ENCODE results near the gene DEPDC7.

Gene DEPDC7

GRCh38 chr11:33018840-33019239 lies 3.2 kb downstream of the DEPDC7 start:
- Histone ChIP-seq H3K27ac (ENCODE audit: extremely low read depth, low read depth, low read length) (no peak overlapping the region), H3K4me1 (ENCODE audit: control insufficient read depth, insufficient read depth, low read length) (no peaks in the 10 kb centered on the region), H3K36me3 (ENCODE audit: control insufficient read depth in 2 of 2, insufficient read depth in 1 of 2, low read length in 2 of 2) (no peaks in the 10 kb centered on the region), H3K9me3 (ENCODE audit: control insufficient read depth, insufficient read depth, low read depth, low read length) (no peaks in the 10 kb centered on the region), H3K4me3 (ENCODE audit: low read depth, low read length) (no peak overlapping the region)
- ChIA-PET POLR2A (no interaction called here), CTCF (interaction anchor here (0.7 kb wide), 2 partner anchors 16 to 1570 kb away, joined by 3 read pairs; no protein-coding TSS in a partner anchor)
- TF ChIP-seq GLI4 (tag by site-specific recombination; IDR thresholded peaks at IDR 0.05) (no peak), ZNF560 (tag by site-specific recombination; IDR thresholded peaks at IDR 0.05; ENCODE audit: borderline replicate concordance) (no peak), ZNF302 (tag by site-specific recombination; IDR thresholded peaks at IDR 0.05; ENCODE audit: low read depth) (no peak), ZNF362 (tag by site-specific recombination; IDR thresholded peaks at IDR 0.05) (no peak), SETDB1 (IDR thresholded peaks at IDR 0.05; ENCODE audit: insufficient read length, low read length) (no peak), FEZF1 (tag by site-specific recombination; IDR thresholded peaks at IDR 0.05) (no peak), ZNF266 (tag by site-specific recombination; IDR thresholded peaks at IDR 0.05; ENCODE audit: low read depth) (no peak), ZNF2 (tag by site-specific recombination; IDR thresholded peaks at IDR 0.05) (no peak), KLF16 (tag by site-specific recombination; IDR thresholded peaks at IDR 0.05) (no peak), ZNF26 (tag by site-specific recombination; IDR thresholded peaks at IDR 0.05) (no peak), ZNF114 (tag by site-specific recombination; IDR thresholded peaks at IDR 0.05) (no peak), GLIS2 (tag by site-specific recombination; IDR thresholded peaks at IDR 0.05) (no peak), ZEB2 (tag by site-specific recombination; IDR thresholded peaks at IDR 0.05) (no peak), ZBTB6 (tag by site-specific recombination; IDR thresholded peaks at IDR 0.05) (no peak), ATF2 (tag by site-specific recombination; IDR thresholded peaks at IDR 0.05; ENCODE audit: low read depth) (no peak), ZFHX2 (tag by site-specific recombination; conservative IDR thresholded peaks at IDR 0.05) (no peak)

GRCh38 chr11:33021501-33021900 lies 5.8 kb downstream of the DEPDC7 start:
- no peaks in the 10 kb centered on the region for H3K4me1 ChIP-seq (ENCODE audit: control insufficient read depth, insufficient read depth, low read length)
- H3K36me3 ChIP-seq (ENCODE audit: control insufficient read depth in 2 of 2, insufficient read depth in 1 of 2, low read length in 2 of 2), result peaks cover 0 to 4% of the 10 kb centered on the region in 2 experiments; a peak in 1 of 3 replicates
- POLR2A ChIA-PET, result no interaction called here
- no peak overlapping the region for H3K27ac ChIP-seq (ENCODE audit: extremely low read depth, low read depth, low read length)
- H3K4me3 ChIP-seq (ENCODE audit: low read depth, low read length), result no peak overlapping the region
- CTCF ChIA-PET, result interaction anchor here (1.1 kb wide), 1 partner anchor 12 kb away, joined by 3 read pairs; no protein-coding TSS in a partner anchor
- no peaks in the 10 kb centered on the region for H3K9me3 ChIP-seq (ENCODE audit: control insufficient read depth, insufficient read depth, low read depth, low read length)
- TF ChIP-seq ZNF513 (tag by site-specific recombination; IDR thresholded peaks at IDR 0.05) (no peak), ZNF596 (tag by site-specific recombination; IDR thresholded peaks at IDR 0.05) (no peak), ZNF600 (tag by site-specific recombination; IDR thresholded peaks at IDR 0.05) (no peak), ZNF302 (tag by site-specific recombination; IDR thresholded peaks at IDR 0.05; ENCODE audit: low read depth) (no peak), ZNF266 (tag by site-specific recombination; IDR thresholded peaks at IDR 0.05; ENCODE audit: low read depth) (no peak), ZNF133 (tag by site-specific recombination; IDR thresholded peaks at IDR 0.05) (no peak), ZNF707 (tag by site-specific recombination; IDR thresholded peaks at IDR 0.05) (no peak), ZNF37A (tag by site-specific recombination; IDR thresholded peaks at IDR 0.05) (no peak), ZNF354C (tag by site-specific recombination; IDR thresholded peaks at IDR 0.05; ENCODE audit: borderline replicate concordance, low read depth) (no peak), ZNF311 (tag by site-specific recombination; IDR thresholded peaks at IDR 0.05; ENCODE audit: borderline replicate concordance) (no peak), GLIS2 (tag by site-specific recombination; IDR thresholded peaks at IDR 0.05) (no peak), ZBTB6 (tag by site-specific recombination; IDR thresholded peaks at IDR 0.05) (no peak), MEIS1 (CRISPR knock-in tag; IDR thresholded peaks at IDR 0.05; ENCODE audit: borderline replicate concordance) (no peak), ZNF248 (tag by site-specific recombination; IDR thresholded peaks at IDR 0.05) (no peak)
